ENCODE data around the gene EPHA1.
"Not testable (repeated sequence)": the region's sequence is repeated elsewhere in the genome, so short reads cannot be mapped to it uniquely, and the experiment has no call there.

EPHA1 gene

GRCh38 chr7:143418681-143419458, 10.2 kb upstream of the EPHA1 start:
- H3K4me1 Mint-ChIP-seq, result no peaks in the 10 kb centered on the region
- H3K27me3 Mint-ChIP-seq, result no peaks in the 10 kb centered on the region
- no peak overlapping the region for H3K4me3 Mint-ChIP-seq
- DNase-seq, result no peak
- H3K27ac Mint-ChIP-seq, result no peak overlapping the region
- CTCF ChIA-PET, result interaction anchor here (3.7 to 5.2 kb wide), 2 partner anchors 11 to 179 kb away, joined by 22 to 77 read pairs; partner anchors contain the start of gene EPHA1
- peaks cover 2% of the 10 kb centered on the region for H3K36me3 Mint-ChIP-seq
- peaks cover 3% of the 10 kb centered on the region for H3K9me3 Mint-ChIP-seq

- H3K4me3 Mint-ChIP-seq, result no peak overlapping the region
- peaks cover 2% of the 10 kb centered on the region for H3K36me3 Mint-ChIP-seq
- DNase-seq, result no peak
- H3K4me1 Mint-ChIP-seq, result no peaks in the 10 kb centered on the region
- H3K9me3 Mint-ChIP-seq, result peaks cover 3% of the 10 kb centered on the region
- no peak overlapping the region for H3K27ac Mint-ChIP-seq
- CTCF ChIA-PET, result interaction anchor here (0.7 to 5.2 kb wide), 13 partner anchors 10 to 878 kb away, joined by 3 to 77 read pairs (median 3); partner anchors contain the start of gene EPHA1
- no peaks in the 10 kb centered on the region for H3K27me3 Mint-ChIP-seq
Measured at GRCh38 chr7:143417734-143418383, 9.2 kb upstream of the EPHA1 start.

- no peak for DNase-seq
- peaks cover 2% of the 10 kb centered on the region for H3K36me3 Mint-ChIP-seq
- no peaks in the 10 kb centered on the region for H3K27me3 Mint-ChIP-seq
- H3K27ac Mint-ChIP-seq, result no peak overlapping the region
- CTCF ChIA-PET, result interaction anchor here (0.7 to 5.2 kb wide), 26 partner anchors 8 to 876 kb away, joined by 3 to 77 read pairs (median 5); partner anchors contain the start of genes EPHA1 and ZYX
- H3K9me3 Mint-ChIP-seq, result peaks cover 3% of the 10 kb centered on the region
- H3K4me1 Mint-ChIP-seq, result peaks cover 5% of the 10 kb centered on the region
- no peak overlapping the region for H3K4me3 Mint-ChIP-seq
Measured at GRCh38 chr7:143416565-143417149, 8.0 kb upstream of the EPHA1 start.

- Mint-ChIP-seq H3K27ac (no peak overlapping the region), H3K4me1 (peaks cover 5% of the 10 kb centered on the region), H3K9me3 (peaks cover 3% of the 10 kb centered on the region), H3K36me3 (peaks cover 2% of the 10 kb centered on the region), H3K4me3 (no peak overlapping the region), H3K27me3 (no peaks in the 10 kb centered on the region)
- no peak for DNase-seq
- CTCF ChIA-PET, result interaction anchor here (0.7 to 5.2 kb wide), 25 partner anchors 7 to 200 kb away, joined by 3 to 77 read pairs (median 5); partner anchors contain the start of genes EPHA1 and ZYX
Measured at GRCh38 chr7:143415742-143416397, 7.2 kb upstream of the EPHA1 start.

GRCh38 chr7:143415209-143415608, 6.6 kb upstream of the EPHA1 start:
- not testable (repeated sequence) for H3K9me3 Mint-ChIP-seq, H3K36me3 Mint-ChIP-seq, H3K4me3 Mint-ChIP-seq, H3K27me3 Mint-ChIP-seq, H3K4me1 Mint-ChIP-seq, H3K27ac Mint-ChIP-seq, DNase-seq
- CTCF ChIA-PET, result interaction anchor here (0.6 to 5.2 kb wide), 16 partner anchors 8 to 548 kb away, joined by 3 to 77 read pairs (median 4); partner anchors contain the start of gene ZYX

GRCh38 chr7:143413123-143413522, 4.5 kb upstream of the EPHA1 start:
- CTCF ChIA-PET, result no interaction called here
- no peak overlapping the region for H3K4me3 Mint-ChIP-seq

GRCh38 chr7:143411976-143412708, 3.5 kb upstream of the EPHA1 start:
- DNase-seq, result no peak
- Mint-ChIP-seq H3K9me3 (no peaks in the 10 kb centered on the region), H3K27ac (no peak overlapping the region), H3K36me3 (no peaks in the 10 kb centered on the region), H3K27me3 (peaks cover 9% of the 10 kb centered on the region), H3K4me1 (peaks cover 35% of the 10 kb centered on the region), H3K4me3 (no peak overlapping the region)
- CTCF ChIA-PET, result no interaction called here

More at GRCh38 chr7:143413123-143413522, 4.5 kb upstream of the EPHA1 start:
- no peak for DNase-seq
- Mint-ChIP-seq H3K27ac (no peak overlapping the region), H3K36me3 (no peaks in the 10 kb centered on the region), H3K9me3 (no peaks in the 10 kb centered on the region), H3K4me1 (peaks cover 25% of the 10 kb centered on the region), H3K27me3 (no peaks in the 10 kb centered on the region)

GRCh38 chr7:143410521-143411004, 1.9 kb upstream of the EPHA1 start:
- Mint-ChIP-seq H3K4me1 (peaks cover 49% of the 10 kb centered on the region), H3K27ac (no peak overlapping the region), H3K27me3 (peaks cover 9% of the 10 kb centered on the region), H3K36me3 (peaks cover 4% of the 10 kb centered on the region), H3K9me3 (no peaks in the 10 kb centered on the region), H3K4me3 (peak overlapping the region; percentile 6)
- CTCF ChIA-PET, result interaction anchor here (0.6 kb wide), 1 partner anchor 20 kb away, joined by 3 read pairs; no protein-coding TSS in a partner anchor
- no peak for DNase-seq

- peaks cover 9% of the 10 kb centered on the region for H3K27me3 Mint-ChIP-seq
Measured at GRCh38 chr7:143408252-143408685, 387 bp downstream of the EPHA1 start.

GRCh38 chr7:143407287-143408251, 1.1 kb downstream of the EPHA1 start:
- Mint-ChIP-seq H3K4me1 (peaks cover 57% of the 10 kb centered on the region), H3K27me3 (peaks cover 9% of the 10 kb centered on the region), H3K27ac (peak overlapping the region; percentile 8), H3K36me3 (peaks cover 4% of the 10 kb centered on the region), H3K9me3 (no peaks in the 10 kb centered on the region), H3K4me3 (peak overlapping the region; percentile 78)
- CTCF ChIA-PET, result interaction anchor here (0.6 to 3.7 kb wide), 17 partner anchors 10 to 1661 kb away, joined by 3 to 28 read pairs (median 4); no protein-coding TSS in a partner anchor
- peak; percentile 61 for DNase-seq

More at GRCh38 chr7:143408252-143408685, 387 bp downstream of the EPHA1 start:
- H3K27ac Mint-ChIP-seq, result no peak overlapping the region
- peaks cover 4% of the 10 kb centered on the region for H3K36me3 Mint-ChIP-seq
- H3K4me3 Mint-ChIP-seq, result peak overlapping the region; percentile 78
- no peak for DNase-seq
- no peaks in the 10 kb centered on the region for H3K9me3 Mint-ChIP-seq
- CTCF ChIA-PET, result interaction anchor here (0.6 to 3.7 kb wide), 13 partner anchors 9 to 1661 kb away, joined by 3 to 28 read pairs (median 5); no protein-coding TSS in a partner anchor
- peaks cover 57% of the 10 kb centered on the region for H3K4me1 Mint-ChIP-seq

- H3K27ac Mint-ChIP-seq, result no peak overlapping the region
- CTCF ChIA-PET, result interaction anchor here (1.5 to 3.7 kb wide), 5 partner anchors 8 to 166 kb away, joined by 3 to 28 read pairs (median 9); no protein-coding TSS in a partner anchor
- DNase-seq, result no peak
- H3K9me3 Mint-ChIP-seq, result no peaks in the 10 kb centered on the region
- no peak overlapping the region for H3K4me3 Mint-ChIP-seq
- H3K4me1 Mint-ChIP-seq, result peaks cover 51% of the 10 kb centered on the region
- peaks cover 4% of the 10 kb centered on the region for H3K36me3 Mint-ChIP-seq
- peaks cover 14% of the 10 kb centered on the region for H3K27me3 Mint-ChIP-seq
Measured at GRCh38 chr7:143406002-143406357, 2.7 kb downstream of the EPHA1 start.
